Neural cell (in vitro differentiated cells): ENCODE measurements around the gene JMJD1C. TPM values are rescaled to one million over a fixed set of nuclear protein-coding genes. Genes with fewer than 3 reads are reported as not detected.

Source experiments
- H2AFZ ChIP-seq: fragments of 200-600, 300-800 bp; sonication (generic), shearing (Covaris generic); 2 replicates; pipeline ENCODE4 v1.6.0; 2014; ENCODE audit warnings: low read depth, mild to moderate bottlenecking, antibody characterized with exemption, low read length, moderate library complexity
- H3F3A ChIP-seq: fragments of 200-600 bp; shearing (Covaris generic); 2 replicates; pipeline ENCODE4 v1.6.1; 2016; ENCODE audit warnings: mild to moderate bottlenecking, moderate library complexity, mixed read lengths, antibody characterized with exemption, low read length; ENCODE audit not compliant: insufficient read depth, poor library complexity, severe bottlenecking
- H3K27ac ChIP-seq: fragments of 200-600, 300-800 bp; sonication (generic), shearing (Covaris generic); 2 replicates; pipeline ENCODE4 v1.5.1; 2014; ENCODE audit warnings: mild to moderate bottlenecking, low read length, moderate library complexity
- H3K27me3 ChIP-seq: fragments of 300-800, 200-600 bp; sonication (generic), shearing (Covaris generic); 2 replicates; pipeline ENCODE4 v1.6.0; 2014; ENCODE audit warnings: mild to moderate bottlenecking, low read depth, low read length, moderate library complexity; ENCODE audit not compliant: insufficient read depth
- H3K36me3 ChIP-seq: fragments of 300-800, 200-600 bp; sonication (generic), shearing (Covaris generic); 2 replicates; pipeline ENCODE4 v1.5.1; 2014; ENCODE audit warnings: mild to moderate bottlenecking, antibody characterized with exemption, low read length, moderate library complexity; ENCODE audit not compliant: insufficient read depth
- H3K4me2 ChIP-seq: fragments of 300-800, 200-600 bp; sonication (generic), shearing (Covaris generic); 2 replicates; pipeline ENCODE4 v1.6.0; 2014; ENCODE audit warnings: mild to moderate bottlenecking, low read length
- H3K4me3 ChIP-seq: fragments of 300-800, 200-600 bp; sonication (generic), shearing (Covaris generic); 2 replicates; pipeline ENCODE4 v1.5.1; 2014; ENCODE audit warnings: mild to moderate bottlenecking, low read length, moderate library complexity
- H3K79me2 ChIP-seq: fragments of 200-600 bp; shearing (Covaris generic); replicated peaks from 2 replicates; pipeline ENCODE4 v1.6.0; 2014; ENCODE audit warnings: mild to moderate bottlenecking, low read length, moderate library complexity; ENCODE audit not compliant: insufficient read depth
- H3K9ac ChIP-seq: fragments of 300-800, 200-600 bp; sonication (generic), shearing (Covaris generic); 2 replicates; pipeline ENCODE4 v1.6.1; 2016; ENCODE audit warnings: mild to moderate bottlenecking, low read length, mixed read lengths
- H3K9me2 ChIP-seq: fragments of 200-600 bp; shearing (Covaris generic); 2 replicates; pipeline ENCODE4 v1.6.1; 2016; ENCODE audit warnings: mild to moderate bottlenecking, low read length, mixed read lengths; ENCODE audit not compliant: insufficient read depth
- H3K9me3 ChIP-seq: fragments of 200-600, 300-800 bp; sonication (generic), shearing (Covaris generic); 2 replicates; pipeline ENCODE4 v1.6.1; 2016; ENCODE audit warnings: mild to moderate bottlenecking, mixed run types, low read length, moderate library complexity, mixed read lengths
- H4K20me1 ChIP-seq: fragments of 200-600 bp; shearing (Covaris generic); 2 replicates; pipeline ENCODE4 v1.6.1; 2016; ENCODE audit warnings: mild to moderate bottlenecking, mixed run types; ENCODE audit not compliant: insufficient read depth
- CTCF ChIP-seq: fragments of 450-650 bp; IDR thresholded peaks from 2 replicates; pipeline ENCODE4 v1.5.1; 2014; ENCODE audit warnings: antibody characterized with exemption, mild to moderate bottlenecking, moderate library complexity; ENCODE audit not compliant: poor library complexity, severe bottlenecking
- EP300 ChIP-seq: fragments of 450-650 bp; conservative IDR thresholded peaks from 2 replicates; pipeline ENCODE4 v1.6.1; 2014; ENCODE audit warnings: antibody characterized with exemption, mild to moderate bottlenecking, moderate library complexity; ENCODE audit not compliant: poor library complexity, severe bottlenecking
- EZH2 ChIP-seq: fragments of 200-600, 300-800 bp; shearing (Covaris generic), sonication (generic); IDR thresholded peaks from 2 replicates; pipeline ENCODE4 v1.6.1; 2014; ENCODE audit warnings: antibody characterized with exemption, low read length, borderline replicate concordance, mild to moderate bottlenecking; ENCODE audit not compliant: insufficient read depth, poor library complexity, severe bottlenecking
- MXI1 ChIP-seq: fragments of 450-650 bp; conservative IDR thresholded peaks from 2 replicates; pipeline ENCODE4 v1.6.1; 2014; ENCODE audit warnings: antibody characterized with exemption, mild to moderate bottlenecking; ENCODE audit not compliant: poor library complexity, severe bottlenecking
- POLR2AphosphoS5 ChIP-seq: IDR thresholded peaks from 2 replicates; pipeline ENCODE4 v1.6.1; 2012
- RAD21 ChIP-seq: fragments of 450-650 bp; conservative IDR thresholded peaks from 2 replicates; pipeline ENCODE4 v1.6.1; 2014; ENCODE audit warnings: antibody characterized with exemption, mild to moderate bottlenecking, moderate library complexity
- SMC3 ChIP-seq: fragments of 450-650 bp; conservative IDR thresholded peaks from 2 replicates; pipeline ENCODE4 v1.6.1; 2014; ENCODE audit warnings: antibody characterized with exemption, mild to moderate bottlenecking, moderate library complexity; ENCODE audit not compliant: poor library complexity
- TAF1 ChIP-seq: IDR thresholded peaks from 2 replicates; pipeline ENCODE4 v1.6.1; 2012; ENCODE audit warnings: low read depth
- polyA plus RNA-seq: library from polyadenylated mRNA; depleted of rRNA; stranded (reverse); fragments of >200 nt; gene quantifications from 2 replicates; pipeline ENCODE4 v1.2.3, GENCODE V29; 2014
- TF ChIP-seq, protein P1 (sequence below): IDR thresholded peaks from 2 replicates; pipeline ENCODE4 v1.6.1; 2012; ENCODE audit warnings: borderline replicate concordance

The JMJD1C gene
- polyA plus RNA-seq, 1 donor from 2014 or later: 108 TPM

- Histone ChIP-seq H4K20me1 (no peaks in the 10 kb centered on the region), H3K79me2 (no peaks in the 10 kb centered on the region), H3F3A (no peaks in the 10 kb centered on the region), H2AFZ (no peak overlapping the region), H3K27me3 (no peaks in the 10 kb centered on the region), H3K9me3 (no peaks in the 10 kb centered on the region), H3K4me2 (no peak overlapping the region), H3K9me2 (no peaks in the 10 kb centered on the region), H3K9ac (no peak overlapping the region), H3K4me3 (no peak overlapping the region), H3K27ac (no peak overlapping the region), H3K36me3 (peaks cover 5% of the 10 kb centered on the region)
- TF ChIP-seq MXI1: no peak
- TF ChIP-seq, protein P1, sequence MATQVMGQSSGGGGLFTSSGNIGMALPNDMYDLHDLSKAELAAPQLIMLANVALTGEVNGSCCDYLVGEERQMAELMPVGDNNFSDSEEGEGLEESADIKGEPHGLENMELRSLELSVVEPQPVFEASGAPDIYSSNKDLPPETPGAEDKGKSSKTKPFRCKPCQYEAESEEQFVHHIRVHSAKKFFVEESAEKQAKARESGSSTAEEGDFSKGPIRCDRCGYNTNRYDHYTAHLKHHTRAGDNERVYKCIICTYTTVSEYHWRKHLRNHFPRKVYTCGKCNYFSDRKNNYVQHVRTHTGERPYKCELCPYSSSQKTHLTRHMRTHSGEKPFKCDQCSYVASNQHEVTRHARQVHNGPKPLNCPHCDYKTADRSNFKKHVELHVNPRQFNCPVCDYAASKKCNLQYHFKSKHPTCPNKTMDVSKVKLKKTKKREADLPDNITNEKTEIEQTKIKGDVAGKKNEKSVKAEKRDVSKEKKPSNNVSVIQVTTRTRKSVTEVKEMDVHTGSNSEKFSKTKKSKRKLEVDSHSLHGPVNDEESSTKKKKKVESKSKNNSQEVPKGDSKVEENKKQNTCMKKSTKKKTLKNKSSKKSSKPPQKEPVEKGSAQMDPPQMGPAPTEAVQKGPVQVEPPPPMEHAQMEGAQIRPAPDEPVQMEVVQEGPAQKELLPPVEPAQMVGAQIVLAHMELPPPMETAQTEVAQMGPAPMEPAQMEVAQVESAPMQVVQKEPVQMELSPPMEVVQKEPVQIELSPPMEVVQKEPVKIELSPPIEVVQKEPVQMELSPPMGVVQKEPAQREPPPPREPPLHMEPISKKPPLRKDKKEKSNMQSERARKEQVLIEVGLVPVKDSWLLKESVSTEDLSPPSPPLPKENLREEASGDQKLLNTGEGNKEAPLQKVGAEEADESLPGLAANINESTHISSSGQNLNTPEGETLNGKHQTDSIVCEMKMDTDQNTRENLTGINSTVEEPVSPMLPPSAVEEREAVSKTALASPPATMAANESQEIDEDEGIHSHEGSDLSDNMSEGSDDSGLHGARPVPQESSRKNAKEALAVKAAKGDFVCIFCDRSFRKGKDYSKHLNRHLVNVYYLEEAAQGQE: no peak
- no peak for TF ChIP-seq POLR2AphosphoS5
- TF ChIP-seq TAF1: no peak
- no peak for TF ChIP-seq RAD21
- TF ChIP-seq EZH2: no peak
- TF ChIP-seq CTCF: no peak
- no peak for TF ChIP-seq EP300
- TF ChIP-seq SMC3: no peak
Measured at GRCh38 chr10:63199716-63200115, 266.1 kb downstream of the JMJD1C start.

DNA sequence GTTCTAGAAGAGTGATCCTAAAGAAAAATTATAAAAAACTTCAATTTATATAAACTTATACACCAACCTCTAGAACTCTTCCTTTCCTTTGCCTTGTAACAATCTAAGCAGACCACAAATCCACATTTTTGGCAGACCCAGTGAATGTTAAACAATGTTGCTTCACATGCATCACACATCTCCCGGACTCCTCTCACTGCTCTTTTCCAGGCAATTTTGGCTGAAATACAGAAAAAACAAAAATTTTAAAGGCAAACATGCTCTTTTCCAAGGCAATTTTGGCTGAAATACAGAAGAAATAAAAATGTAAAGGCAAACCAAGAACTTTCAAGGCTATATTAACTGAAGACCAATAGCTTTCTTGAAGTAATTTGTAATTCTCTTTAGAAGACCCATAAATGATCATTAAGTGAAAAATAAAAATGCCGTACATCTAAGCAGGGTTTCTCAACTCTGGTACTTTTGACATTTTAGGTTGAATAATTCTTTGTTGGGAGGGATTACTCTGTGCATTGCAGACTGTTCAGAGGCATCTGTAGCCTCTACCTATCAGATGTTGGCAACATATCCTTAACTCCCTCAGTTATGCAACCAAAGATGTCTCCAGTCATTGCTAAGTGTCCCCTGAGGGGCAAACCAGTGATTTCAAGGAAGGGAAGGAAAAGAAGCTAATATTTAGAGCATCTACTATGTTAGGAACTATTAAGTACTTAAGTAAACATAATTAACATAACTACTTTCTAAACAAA lies 268.3 kb downstream of the JMJD1C start:
- Histone ChIP-seq H4K20me1 (no peaks in the 10 kb centered on the region), H3K27me3 (no peaks in the 10 kb centered on the region), H3F3A (no peaks in the 10 kb centered on the region), H3K9ac (no peak overlapping the region), H3K36me3 (peaks cover 5% of the 10 kb centered on the region), H2AFZ (no peak overlapping the region), H3K4me2 (no peak overlapping the region), H3K4me3 (no peak overlapping the region), H3K9me2 (no peaks in the 10 kb centered on the region), H3K27ac (no peak overlapping the region), H3K9me3 (no peaks in the 10 kb centered on the region), H3K79me2 (no peaks in the 10 kb centered on the region)
- TF ChIP-seq EP300 (no peak), TAF1 (no peak), MXI1 (no peak), SMC3 (no peak)
- TF ChIP-seq, protein P1: no peak
